ENCODE measurements around the gene HOXB2. TPM values are rescaled to one million over a fixed set of nuclear protein-coding genes. Genes with fewer than 3 reads are reported as not detected.

HOXB2 gene
- total and polyA plus RNA-seq, 9 of the 15 experiments (the other 6 are each of a cell fraction or from before 2014, with no cell fraction given) = 2.1 to 97.7 (median 21.2) TPM

DNA sequence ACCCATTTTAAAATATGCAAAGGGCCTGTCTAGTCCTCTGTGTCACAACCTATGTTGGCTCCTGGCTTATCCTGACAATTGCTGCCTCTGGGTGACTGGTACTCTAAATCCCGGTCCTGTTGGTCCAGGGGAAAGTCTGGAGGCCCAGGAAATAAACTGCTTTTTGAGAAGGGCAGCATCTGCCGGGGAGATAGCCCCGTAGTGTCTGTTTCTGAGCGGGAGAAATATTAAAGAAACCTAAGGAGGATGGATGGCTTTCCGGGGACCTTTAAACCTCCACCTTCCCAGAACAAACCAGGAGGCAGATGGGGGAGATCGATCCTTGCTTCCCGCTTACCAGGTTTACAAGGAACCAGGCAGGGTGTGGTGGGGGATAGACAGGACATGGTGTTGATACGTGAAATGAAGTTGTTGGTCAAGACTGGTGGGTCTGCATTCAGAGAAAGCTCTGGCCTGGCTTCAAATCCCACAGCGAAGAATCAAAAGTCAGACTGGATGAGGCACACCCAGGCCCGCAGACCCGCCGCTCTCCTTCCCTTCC, 3.8 kb downstream of the HOXB2 start (continued):
- TF ChIP-seq, protein P1, sequence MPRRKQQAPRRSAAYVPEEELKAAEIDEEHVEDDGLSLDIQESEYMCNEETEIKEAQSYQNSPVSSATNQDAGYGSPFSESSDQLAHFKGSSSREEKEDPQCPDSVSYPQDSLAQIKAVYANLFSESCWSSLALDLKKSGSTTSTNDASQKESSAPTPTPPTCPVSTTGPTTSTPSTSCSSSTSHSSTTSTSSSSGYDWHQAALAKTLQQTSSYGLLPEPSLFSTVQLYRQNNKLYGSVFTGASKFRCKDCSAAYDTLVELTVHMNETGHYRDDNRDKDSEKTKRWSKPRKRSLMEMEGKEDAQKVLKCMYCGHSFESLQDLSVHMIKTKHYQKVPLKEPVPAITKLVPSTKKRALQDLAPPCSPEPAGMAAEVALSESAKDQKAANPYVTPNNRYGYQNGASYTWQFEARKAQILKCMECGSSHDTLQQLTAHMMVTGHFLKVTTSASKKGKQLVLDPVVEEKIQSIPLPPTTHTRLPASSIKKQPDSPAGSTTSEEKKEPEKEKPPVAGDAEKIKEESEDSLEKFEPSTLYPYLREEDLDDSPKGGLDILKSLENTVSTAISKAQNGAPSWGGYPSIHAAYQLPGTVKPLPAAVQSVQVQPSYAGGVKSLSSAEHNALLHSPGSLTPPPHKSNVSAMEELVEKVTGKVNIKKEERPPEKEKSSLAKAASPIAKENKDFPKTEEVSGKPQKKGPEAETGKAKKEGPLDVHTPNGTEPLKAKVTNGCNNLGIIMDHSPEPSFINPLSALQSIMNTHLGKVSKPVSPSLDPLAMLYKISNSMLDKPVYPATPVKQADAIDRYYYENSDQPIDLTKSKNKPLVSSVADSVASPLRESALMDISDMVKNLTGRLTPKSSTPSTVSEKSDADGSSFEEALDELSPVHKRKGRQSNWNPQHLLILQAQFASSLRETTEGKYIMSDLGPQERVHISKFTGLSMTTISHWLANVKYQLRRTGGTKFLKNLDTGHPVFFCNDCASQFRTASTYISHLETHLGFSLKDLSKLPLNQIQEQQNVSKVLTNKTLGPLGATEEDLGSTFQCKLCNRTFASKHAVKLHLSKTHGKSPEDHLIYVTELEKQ (CRISPR knock-in tag; IDR thresholded peaks at IDR 0.05) = no peak
- TF ChIP-seq, protein P2, sequence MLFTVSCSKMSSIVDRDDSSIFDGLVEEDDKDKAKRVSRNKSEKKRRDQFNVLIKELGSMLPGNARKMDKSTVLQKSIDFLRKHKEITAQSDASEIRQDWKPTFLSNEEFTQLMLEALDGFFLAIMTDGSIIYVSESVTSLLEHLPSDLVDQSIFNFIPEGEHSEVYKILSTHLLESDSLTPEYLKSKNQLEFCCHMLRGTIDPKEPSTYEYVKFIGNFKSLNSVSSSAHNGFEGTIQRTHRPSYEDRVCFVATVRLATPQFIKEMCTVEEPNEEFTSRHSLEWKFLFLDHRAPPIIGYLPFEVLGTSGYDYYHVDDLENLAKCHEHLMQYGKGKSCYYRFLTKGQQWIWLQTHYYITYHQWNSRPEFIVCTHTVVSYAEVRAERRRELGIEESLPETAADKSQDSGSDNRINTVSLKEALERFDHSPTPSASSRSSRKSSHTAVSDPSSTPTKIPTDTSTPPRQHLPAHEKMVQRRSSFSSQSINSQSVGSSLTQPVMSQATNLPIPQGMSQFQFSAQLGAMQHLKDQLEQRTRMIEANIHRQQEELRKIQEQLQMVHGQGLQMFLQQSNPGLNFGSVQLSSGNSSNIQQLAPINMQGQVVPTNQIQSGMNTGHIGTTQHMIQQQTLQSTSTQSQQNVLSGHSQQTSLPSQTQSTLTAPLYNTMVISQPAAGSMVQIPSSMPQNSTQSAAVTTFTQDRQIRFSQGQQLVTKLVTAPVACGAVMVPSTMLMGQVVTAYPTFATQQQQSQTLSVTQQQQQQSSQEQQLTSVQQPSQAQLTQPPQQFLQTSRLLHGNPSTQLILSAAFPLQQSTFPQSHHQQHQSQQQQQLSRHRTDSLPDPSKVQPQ (CRISPR knock-in tag; IDR thresholded peaks at IDR 0.05; ENCODE audit: borderline replicate concordance) = no peak
- TF ChIP-seq CHCHD3 (CRISPR knock-in tag; IDR thresholded peaks at IDR 0.05) = no peak
- TF ChIP-seq SP2 (IDR thresholded peaks at IDR 0.05; ENCODE audit: extremely low read depth, low read depth, low read length, poor library complexity, severe bottlenecking) = no peak
- no peak for TF ChIP-seq NCOA4 (IDR thresholded peaks at IDR 0.05; ENCODE audit: partially characterized antibody)
- no peak for TF ChIP-seq JUN (IDR thresholded peaks at IDR 0.05; ENCODE audit: borderline replicate concordance, low read depth, low read length)
- TF ChIP-seq JUN (CRISPR knock-in tag; IDR thresholded peaks at IDR 0.05; ENCODE audit: borderline replicate concordance) = no peak
- TF ChIP-seq SRSF3 (IDR thresholded peaks at IDR 0.05; ENCODE audit: insufficient read depth, low read length) = no peak
- no peak for TF ChIP-seq NELFE (IDR thresholded peaks at IDR 0.05; ENCODE audit: insufficient read depth, insufficient read length)
- TF ChIP-seq ZNF253 (CRISPR knock-in tag; conservative IDR thresholded peaks at IDR 0.05) = no peak
